AG10803 (cell line): ENCODE measurements around the gene PTPRD.

Experiments
- DNase-seq: peaks from one replicate; pipeline ENCODE4 v3.0.0; 2010; ENCODE audit warnings: low read depth
- H3K4me3 ChIP-seq: 2 replicates; pipeline ENCODE4 v1.5.1; 2011; ENCODE audit warnings: mild to moderate bottlenecking, low read length, control low read depth
- TF ChIP-seq, protein P1 (sequence below): conservative IDR thresholded peaks from 2 replicates; pipeline ENCODE4 v1.5.1; 2011; ENCODE audit warnings: mild to moderate bottlenecking, low read length, control low read depth, inconsistent platforms

PTPRD gene

DNA sequence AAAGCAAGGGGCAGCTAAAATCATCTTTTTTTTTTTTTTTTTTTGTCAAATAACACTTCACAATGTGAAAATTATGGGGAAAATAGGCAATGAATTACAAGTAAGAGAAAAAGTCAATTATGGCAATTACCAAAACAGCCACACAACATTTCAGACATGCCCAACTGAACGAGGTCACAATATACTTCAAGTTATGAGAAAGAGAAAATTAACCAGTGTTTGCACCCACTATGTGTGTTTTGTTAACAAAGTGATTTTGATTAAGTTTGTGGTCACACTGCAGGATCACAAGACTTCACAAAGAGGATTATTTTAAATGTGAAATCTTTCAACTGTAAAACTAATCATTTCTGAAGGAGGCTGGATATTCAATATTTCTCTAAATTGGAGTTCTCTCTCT, 1780.4 kb downstream of the PTPRD start:
- no peak for DNase-seq
- no peak overlapping the region for H3K4me3 ChIP-seq
- TF ChIP-seq, protein P1, sequence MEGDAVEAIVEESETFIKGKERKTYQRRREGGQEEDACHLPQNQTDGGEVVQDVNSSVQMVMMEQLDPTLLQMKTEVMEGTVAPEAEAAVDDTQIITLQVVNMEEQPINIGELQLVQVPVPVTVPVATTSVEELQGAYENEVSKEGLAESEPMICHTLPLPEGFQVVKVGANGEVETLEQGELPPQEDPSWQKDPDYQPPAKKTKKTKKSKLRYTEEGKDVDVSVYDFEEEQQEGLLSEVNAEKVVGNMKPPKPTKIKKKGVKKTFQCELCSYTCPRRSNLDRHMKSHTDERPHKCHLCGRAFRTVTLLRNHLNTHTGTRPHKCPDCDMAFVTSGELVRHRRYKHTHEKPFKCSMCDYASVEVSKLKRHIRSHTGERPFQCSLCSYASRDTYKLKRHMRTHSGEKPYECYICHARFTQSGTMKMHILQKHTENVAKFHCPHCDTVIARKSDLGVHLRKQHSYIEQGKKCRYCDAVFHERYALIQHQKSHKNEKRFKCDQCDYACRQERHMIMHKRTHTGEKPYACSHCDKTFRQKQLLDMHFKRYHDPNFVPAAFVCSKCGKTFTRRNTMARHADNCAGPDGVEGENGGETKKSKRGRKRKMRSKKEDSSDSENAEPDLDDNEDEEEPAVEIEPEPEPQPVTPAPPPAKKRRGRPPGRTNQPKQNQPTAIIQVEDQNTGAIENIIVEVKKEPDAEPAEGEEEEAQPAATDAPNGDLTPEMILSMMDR, result no peak

DNA sequence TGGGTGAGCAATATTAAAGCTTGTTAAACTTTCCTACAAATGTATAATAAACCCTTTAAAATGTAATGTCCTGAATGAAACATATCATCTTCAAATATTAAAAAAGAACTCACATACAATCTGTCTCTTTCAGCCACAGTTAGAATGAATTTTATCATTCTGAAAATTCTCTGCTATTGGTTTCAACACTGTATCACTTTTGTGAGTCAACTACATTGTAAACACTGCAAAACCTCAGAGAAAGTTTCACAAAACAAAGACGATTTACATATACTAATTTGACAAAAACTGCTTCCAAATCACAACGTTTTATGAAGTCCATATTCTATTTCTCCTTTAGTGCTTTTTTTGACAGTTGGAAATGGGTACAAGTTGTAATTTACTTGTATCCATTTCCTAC, 1781.2 kb downstream of the PTPRD start:
- H3K4me3 ChIP-seq, result no peak overlapping the region
- TF ChIP-seq, protein P1, result no peak
- DNase-seq, result no peak

DNA sequence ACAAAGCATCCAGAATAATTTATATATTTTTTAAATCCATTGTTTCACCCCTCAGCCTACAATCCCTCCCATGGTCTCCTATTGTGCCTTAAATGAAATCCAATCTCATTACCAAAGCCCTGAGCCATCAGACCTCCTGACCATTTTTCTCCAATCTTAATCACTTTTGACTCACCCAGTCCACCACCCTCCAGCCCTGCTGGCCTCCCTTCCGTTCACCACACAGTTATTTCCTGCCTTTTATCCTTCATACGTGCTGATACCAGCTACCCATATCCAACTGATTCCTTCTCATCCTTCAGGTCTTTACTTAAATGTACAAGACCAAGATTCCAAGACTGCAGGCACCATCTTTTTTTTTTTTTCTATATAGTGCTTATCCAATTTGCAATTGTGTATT, 1786.5 kb downstream of the PTPRD start:
- H3K4me3 ChIP-seq, result no peak overlapping the region
- no peak for DNase-seq
- TF ChIP-seq, protein P1, result no peak

DNA sequence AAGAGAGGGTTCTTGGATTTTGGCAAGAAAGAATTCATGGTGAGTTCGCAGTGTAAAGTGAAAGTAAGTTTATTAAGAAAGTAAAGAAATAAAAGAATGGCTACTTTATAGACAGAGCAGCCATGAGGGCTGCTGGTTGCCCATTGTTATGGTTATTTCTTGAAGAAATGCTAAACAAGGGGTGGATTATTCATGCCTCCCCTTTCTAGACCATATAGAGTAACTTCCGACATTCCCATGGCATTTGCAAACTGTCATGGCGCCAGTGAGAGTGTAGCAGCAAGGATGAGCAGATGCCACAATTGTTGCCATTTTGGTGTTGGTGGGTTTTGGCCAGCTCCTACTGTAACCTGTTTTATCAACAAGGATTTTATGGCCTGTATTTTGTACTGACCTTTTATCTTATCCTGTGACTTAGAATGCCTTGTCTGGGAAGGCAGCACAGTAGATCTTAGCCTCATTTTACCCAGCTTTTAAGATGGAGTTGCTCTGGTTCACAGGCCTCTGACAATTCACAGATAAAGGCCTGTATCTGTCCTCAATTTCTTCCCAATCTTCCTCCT, 1787.1 kb downstream of the PTPRD start:
- H3K4me3 ChIP-seq, result no peak overlapping the region
- no peak for DNase-seq
- TF ChIP-seq, protein P1, result no peak

DNA sequence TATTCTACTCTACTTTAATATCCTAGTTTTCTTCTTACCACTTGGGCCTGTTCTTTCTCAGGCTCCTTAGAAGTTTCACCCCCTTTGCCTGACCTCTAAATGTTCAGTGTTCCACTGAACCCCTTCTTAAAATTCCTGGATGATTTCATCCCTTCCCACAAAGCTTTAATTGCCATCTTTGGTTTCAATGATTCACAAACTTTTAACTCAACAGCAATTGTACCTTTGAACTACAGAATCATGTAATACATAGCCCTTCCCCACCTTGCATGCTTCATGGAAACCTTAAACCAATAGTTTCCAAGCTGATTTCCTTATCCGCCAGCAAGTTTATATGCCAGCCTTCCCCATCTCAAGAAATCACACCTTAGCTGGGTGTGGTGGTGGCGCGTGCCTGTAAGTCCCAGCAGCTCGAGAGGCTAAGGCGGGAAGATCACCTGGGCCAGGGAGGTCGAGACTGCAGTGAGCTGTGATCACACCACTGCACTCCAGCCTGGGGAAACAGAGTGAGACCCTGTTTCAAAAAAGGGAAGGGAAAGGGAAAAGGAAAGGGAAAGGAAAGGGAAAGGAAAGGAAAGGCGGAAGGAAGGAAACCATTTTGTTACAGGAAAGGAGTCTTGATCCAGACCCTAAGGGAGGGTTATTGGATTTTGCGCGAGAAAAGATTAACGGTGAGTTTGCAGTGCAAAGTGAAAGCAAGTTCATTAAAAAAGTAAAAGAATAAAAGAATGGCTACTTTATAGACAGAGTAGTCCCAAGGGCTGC, 1789.5 kb downstream of the PTPRD start:
- DNase-seq, result no peak
- TF ChIP-seq, protein P1, result no peak
- H3K4me3 ChIP-seq, result no peak overlapping the region

DNA sequence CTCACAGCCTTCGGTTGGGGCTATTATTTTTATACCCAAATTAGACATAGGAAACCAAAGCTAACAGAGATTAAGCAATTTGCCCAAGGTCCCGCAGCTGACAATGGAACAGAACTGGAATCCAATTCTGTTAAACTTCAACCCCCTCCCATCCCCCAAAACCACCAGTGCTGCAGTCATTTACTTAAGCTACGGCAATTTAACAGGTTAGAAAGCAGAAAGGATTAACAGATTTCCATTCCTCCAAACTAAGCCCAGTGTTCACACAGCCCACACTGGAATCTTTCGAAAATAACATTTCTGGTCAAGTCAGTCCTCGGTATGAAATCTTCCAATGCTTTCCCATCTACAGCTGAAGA, 1790.2 kb downstream of the PTPRD start:
- no peak overlapping the region for H3K4me3 ChIP-seq
- DNase-seq, result no peak
- TF ChIP-seq, protein P1, result no peak

DNA sequence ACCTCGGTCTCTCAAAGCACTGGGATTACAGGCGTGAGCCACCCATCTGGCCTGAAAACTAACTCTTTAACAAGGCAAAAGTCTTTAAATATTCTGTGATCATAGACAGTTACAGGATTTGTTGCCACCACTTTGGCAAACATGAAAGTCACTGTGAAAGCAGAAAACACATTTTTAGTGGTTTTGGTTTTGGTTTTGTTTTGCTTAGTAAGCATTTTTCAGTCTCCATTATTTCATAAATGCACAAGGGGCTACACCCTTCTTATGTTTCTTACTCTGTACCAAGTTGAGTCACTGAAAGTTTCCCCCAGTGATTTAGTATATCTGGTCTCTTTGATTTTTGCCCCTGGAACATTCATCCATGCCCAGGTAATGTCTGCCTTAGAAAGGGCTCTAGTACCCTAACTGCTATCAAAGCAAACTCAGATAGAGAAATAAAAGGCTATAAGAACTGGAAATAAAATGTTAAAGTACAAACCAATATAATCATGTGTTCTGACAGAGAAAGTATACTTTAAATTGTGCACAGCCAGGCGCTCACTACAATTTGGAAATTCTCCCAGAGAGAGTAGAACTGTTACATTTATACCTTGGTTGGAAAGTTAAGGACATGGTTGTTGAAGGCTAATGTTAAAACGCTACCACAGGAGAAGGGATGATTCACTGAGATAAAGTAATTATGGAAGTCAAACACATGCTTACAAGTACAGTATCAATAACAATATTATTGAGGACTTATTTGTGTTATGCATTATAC, 1790.7 kb downstream of the PTPRD start:
- TF ChIP-seq, protein P1, result no peak
- no peak overlapping the region for H3K4me3 ChIP-seq
- no peak for DNase-seq
